Activated T-helper 1 cell treated with Interleukin-2 at 50 U/mL for 16 hours (primary cell): ENCODE data around the gene ERCC6L2.

Experiments used
- DNase-seq: peaks from one replicate; pipeline ENCODE4 v3.0.0-alpha.2; 2020; ENCODE audit warnings: low read depth

The ERCC6L2 gene

DNA sequence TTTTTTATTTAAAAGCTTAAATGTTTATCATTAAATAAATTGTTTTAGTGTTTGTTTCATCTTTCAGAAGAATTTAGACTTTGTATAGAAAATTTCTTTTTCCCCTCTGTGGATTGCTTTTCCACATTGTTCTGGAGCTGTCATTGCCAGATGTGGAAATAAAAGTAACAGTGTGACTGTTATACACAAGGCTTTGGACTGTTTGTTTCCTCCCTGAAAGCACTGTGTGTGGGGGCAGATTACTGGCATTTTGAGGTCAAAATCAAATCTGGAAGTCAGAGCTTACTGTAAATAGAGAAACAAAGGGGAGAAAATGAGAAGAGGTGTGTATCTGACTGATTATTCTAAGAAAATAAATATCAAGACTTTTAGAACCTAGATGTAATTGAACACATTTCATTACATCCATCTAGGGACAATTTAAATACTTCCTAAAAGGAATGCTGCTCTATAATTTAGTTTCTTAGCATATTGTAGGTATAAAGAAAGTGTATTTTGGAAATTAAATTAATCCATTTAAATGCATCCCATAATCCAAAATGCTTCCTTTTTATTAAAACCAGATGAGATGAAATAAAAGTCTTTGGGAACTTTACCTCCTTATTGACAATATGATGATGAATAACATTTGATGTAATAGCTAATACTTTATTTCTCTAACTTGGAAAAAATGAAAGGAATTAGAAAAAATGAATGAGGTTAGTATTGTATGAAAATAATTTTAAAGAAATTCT, 51.9 kb downstream of the ERCC6L2 start:
- DNase-seq = no peak

DNA sequence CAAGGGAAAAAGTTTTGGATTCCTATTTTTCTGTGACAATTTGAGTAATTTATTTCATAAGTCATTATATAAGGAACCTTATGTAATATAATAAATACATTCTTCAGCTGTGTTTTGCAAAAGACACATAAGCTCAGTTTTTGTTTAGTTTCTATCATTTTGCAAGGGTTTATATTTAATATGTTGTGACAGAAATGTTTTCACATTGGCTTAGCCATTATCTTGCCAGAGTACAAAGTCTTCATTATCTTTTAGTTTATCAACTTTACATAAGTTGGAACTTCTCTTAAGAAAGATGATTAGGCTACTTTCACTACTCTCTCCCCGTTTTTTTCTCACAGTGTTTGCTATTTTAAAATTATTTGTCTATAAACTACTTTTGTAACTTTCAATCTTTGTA, 54.8 kb downstream of the ERCC6L2 start:
- DNase-seq = no peak

DNA sequence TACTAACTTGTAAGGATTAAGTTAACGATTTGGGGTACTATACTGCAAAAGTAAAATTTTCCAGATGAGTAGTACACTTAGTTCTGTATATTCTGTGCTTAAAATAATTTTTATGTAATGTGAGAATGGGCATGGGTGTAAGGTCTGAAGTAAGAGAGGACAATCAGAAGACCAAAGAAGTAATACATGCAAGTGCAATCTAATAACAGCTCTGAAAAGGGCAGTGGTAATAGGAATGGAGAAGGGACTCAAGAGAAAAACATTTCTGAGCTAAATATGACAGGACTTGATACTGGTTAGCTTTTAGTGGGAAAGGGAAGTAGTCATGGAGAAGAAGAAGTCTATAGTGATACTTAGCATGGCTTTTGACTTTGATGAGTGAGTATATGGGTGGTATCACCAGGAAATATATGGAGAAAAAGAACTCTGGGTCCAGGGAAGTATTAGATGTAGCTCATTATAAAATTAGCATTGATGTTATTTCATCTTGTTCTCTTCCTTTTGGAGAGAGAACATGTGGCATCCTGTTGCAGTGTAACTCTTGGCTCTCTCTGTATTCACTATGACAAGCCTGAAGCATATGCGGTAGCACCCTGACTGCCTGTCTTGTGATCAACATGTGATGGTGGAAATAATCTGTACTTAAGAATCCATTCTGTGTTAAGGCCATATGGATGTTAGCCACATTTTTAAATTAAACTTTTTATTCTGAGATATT, 60.5 kb downstream of the ERCC6L2 start:
- DNase-seq = no peak

DNA sequence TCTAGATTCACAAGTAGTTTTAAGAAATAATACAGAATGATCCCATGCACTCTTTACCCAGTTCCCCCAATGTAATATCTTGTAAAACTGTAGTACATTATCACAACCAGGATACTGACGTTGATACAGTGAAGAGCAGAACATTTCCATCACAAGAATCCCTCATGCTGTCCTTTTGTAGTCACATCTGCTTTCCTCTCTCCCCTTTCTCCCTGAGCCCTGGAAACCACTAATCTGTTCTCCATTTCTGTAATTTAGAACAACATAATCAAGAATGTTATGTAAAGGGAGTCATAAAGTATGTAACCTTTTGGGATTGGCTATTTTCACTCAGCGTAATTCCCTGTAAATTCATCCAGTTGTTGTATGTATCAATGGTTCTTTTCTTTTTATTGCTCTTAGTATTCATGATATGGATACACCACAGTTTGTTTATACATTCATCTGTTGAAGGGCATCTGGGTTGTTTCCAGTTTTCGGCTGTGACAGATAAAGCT, 61.1 kb downstream of the ERCC6L2 start:
- no peak for DNase-seq

DNA sequence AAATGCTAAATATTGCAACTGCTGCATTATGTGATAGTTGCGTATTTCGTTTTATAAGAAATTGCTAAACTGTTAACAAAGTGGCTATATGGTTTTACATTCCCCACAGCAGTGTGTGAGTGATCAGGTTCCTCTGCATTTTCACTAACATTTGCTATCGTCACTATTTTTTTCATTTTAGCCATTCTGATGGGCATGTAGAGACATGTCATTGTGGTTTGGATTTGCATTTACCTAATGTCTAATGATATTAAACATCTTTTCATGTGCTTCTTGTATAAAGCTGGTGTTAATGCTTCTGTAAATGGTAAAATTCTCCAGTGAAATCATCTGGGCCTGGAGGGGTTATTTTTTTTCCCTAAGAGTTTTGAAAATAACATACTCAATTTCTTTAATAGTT, 61.6 kb downstream of the ERCC6L2 start:
- DNase-seq = no peak

DNA sequence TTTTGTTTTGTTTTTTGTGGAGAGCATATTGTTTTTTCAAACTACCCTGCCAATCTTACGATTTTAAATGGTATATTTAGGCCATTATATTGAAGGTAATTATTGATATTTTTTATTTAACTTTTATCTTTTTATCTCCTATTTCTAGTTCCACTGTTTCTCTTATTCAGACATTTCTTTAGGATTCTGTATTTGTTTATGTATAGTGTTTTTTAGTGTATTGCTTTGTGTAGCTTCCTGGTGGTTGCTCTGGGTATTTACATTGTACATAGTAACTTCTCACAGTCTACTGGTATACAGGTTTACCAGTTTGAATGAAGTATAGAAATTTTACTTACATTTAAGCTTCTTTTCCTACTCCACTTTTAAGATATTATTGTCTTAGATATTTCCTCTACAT, 63.2 kb downstream of the ERCC6L2 start:
- DNase-seq = no peak

DNA sequence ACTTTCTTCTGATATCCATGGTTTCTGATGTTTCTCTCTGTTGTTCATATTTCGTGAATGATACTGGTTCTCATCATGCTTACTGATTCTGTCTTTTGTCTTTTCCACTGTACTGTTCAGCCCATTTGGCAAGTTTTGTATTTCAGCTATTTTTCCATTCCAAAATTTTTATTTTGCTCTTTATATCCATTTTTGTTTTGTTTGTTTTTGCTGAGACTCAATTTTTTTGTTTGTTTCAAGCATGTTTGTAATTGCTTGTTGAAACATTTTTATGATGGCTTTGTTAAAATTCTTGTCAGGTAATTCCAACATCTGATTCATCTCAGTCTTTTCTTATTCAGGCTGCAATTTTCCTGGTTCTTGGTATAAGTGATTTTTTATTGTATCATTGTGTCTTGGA, 64.0 kb downstream of the ERCC6L2 start:
- DNase-seq = no peak

DNA sequence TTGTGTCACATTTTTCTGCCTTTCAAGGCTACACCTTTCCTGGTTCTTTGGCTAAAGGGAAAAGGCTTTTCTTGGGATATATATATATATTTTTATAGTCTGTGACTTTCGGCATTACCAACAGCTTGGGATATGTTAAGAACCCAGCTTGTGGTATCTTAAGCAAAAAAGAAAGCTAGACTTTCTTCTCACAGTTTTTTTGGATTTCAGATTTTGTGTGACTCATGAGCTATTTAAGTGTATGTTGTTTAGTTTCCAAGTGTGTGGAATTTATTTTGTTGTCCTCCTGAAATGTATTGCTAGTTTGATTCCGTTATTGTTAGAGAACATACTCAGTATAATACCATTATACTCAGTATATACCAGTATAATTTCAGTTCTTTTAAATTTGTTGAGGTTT, 64.8 kb downstream of the ERCC6L2 start:
- no peak for DNase-seq

DNA sequence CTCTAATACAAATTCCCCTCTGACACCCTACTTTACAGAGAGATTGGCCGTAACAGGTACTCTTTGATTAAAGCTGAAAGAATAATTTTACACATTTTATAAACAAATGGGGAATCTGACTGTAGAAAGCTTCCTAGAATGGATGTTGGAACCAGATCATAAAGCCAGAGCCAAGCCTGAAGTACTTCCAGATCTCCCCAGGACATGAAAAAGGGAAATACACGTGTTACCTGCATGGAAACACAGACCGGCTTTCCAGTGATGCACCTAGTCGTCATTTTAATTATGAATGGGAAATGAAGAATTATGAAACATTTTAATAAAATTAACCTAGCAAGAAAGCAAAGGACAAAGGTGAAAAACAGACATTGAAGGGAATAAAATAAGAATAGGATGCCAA, 66.5 kb downstream of the ERCC6L2 start:
- DNase-seq = no peak

DNA sequence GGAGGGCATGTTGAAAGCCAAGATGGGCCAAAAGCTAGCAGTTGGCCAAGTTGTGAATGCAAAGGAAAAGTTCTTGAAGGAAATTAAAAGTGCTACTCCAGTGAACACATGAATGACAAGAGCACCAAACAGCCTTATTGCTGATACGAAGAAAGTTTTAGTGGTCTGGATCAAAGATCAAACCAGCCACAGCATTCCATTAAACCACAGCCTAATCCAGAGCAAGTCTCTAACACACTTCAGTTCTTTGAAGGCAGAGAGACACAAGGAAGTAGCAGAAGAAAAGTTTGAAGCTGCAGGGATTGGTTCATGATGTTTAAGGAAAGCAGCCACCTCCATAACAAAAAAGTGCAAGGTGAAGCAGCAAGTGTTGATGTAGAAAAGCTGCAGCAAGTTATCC, 71.6 kb downstream of the ERCC6L2 start:
- DNase-seq = no peak

DNA sequence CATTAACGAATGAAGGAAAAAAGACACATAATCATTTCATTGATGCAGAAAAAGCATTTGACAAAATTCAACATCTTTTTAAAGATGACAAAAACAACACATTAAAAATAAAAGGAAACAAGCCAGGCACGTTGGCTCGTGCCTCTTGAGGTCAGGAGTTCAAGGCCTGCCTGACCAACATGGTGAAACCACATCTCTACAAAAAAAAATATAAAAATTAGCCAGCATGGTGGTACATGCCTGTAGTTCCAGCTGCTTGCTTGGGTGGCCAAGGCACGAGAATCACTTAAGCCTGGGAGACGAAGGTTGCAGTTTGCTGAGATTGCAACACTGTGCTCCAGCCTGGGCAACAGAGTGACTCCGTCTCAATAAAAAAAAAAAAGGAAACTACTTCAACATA, 77.0 kb downstream of the ERCC6L2 start:
- DNase-seq = no peak

DNA sequence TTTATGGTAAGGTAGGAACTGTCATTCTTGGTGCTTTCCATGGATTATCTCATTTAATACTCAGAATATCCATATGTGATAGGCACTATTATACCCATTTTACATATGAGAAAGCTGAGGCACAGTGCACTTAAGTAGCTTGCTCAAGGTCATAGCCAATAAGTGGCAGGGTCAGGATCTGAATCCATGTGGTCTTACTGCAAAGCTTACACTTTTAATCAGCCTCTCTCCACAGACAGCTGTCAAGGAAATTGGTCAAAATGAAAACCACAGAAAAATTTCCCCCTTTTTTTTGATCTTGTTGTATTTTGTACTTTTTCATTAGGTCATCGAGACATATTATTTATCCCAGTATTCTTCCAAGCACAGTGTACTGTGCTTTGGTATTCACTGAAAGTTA, 78.5 kb downstream of the ERCC6L2 start:
- no peak for DNase-seq

DNA sequence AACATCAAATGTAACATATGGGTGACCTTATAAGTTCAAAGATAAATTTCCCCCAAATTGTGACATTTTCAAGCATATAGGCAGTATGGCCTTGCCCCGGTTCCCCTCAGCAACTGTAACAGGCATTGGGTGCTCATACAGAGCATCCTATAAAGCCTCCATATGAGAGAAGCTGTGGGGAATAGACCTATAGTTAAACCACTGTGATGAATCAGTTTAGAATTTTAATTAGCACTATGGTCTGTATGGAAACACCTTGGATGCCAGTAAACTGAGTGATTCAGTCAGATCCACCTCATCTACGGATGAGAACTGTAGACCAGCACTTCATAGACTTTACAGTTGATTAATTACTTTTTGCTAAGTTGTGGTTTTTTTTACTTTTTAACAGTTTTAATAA, 79.4 kb downstream of the ERCC6L2 start:
- no peak for DNase-seq

DNA sequence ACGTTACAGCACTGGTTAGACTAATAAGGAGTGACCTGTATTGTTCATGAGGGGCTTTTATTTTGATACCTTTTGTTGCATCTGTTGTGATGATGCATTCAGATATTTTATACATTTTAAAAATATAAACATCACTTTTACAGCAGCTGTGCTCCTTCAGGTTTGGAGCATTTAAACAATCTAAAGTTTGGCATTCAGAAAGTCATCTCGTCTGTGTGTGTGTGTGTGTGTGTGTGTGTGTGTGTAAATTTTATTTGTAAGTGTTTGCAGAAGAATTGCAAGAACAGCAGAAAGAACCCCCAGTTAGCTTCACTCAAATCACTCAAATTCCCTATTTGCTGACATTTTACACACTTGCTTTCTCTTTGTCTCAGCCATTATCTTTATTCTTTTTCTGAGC, 87.4 kb downstream of the ERCC6L2 start:
- DNase-seq = no peak

DNA sequence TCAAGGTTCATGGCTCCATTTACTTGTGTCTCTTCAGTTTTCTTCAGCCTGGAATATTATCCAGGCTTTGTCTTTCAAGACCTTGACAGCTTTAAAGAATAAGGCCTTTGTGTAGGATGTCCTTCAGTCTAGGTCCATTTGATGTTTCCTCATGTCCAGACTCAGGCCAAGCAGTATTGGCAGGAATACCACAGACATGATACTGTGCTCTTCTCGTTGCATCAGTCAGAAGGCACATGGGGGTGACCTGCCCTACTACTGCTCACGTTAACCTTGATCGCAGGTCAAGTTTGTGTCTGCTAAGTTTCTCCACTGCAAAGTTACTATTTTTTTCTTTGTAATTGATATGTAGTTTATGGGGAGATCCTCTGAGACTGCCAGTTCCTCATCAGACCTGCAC, 88.2 kb downstream of the ERCC6L2 start:
- DNase-seq = no peak

DNA sequence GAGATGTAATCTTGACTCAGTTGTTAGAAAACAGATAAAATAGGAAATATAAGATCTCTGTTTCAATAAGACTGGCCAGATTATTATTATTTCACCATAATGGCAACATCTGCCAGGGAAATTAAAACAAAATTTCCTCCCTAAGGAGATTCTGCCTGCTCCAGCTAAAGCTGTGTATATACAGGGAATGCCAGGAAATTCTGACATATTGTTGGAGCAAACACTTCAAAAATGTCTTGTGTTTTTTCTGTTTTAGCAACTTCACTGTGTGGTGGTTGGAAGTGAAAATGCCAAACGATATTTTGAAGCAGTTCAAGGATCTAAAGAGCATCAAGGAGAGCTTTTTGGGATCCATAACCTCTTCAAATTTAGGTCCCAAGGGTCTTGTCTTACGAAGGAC, 90.8 kb downstream of the ERCC6L2 start:
- DNase-seq = no peak

DNA sequence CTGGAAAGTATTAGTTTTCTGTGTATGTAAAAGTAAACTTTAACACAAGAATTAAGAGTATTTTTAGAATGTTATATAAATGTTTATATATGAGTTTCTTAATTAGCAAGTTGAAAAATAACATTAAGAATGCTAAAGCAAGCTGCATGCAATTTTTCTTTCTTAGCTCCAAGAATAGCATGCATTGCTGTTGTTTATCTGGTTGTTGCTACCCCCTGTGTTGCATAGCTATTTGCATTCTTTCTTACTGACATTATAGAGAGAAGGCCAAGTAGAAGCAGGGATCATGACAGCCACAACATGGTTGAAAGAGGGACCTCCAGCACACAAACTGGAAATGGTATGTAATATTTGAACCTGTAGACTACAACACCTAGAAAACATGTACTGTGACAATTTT, 94.8 kb downstream of the ERCC6L2 start:
- DNase-seq = no peak

DNA sequence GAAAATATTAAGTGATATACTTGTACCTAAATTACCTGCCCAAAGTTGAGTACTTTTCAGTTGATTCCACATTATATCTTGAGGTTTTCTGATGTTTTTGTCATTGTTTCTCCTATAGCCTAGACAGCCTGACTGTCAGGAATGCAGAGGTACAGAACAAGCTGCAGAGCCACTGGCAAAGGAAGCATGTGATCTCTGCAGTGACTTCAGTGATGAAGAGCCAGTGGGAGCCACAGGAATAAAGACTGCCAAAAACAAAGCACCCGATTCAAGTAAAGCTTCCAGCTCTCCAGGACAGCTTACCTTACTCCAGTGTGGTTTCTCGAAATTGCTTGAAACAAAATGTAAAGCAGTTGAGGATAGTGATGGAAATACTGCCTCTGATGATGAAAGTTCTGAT, 96.3 kb downstream of the ERCC6L2 start:
- no peak for DNase-seq

DNA sequence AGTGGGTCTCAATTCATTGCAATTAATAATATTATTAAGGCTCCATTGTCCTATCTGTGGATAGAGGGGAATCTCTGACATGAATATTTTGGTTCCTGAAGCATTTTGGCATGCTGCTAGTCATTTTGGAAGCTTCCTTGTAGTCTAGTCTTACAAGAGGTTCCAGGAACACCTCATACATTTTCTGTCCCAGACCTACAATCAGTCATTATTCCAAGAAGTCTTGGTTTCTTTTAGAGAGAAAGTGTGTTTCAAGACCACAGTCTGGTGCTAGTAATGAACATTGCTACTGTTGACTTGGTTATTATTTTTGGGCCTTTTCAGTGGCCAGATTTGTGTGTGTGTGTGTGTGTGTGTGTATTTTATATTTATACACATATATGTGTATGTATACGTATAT, 98.9 kb downstream of the ERCC6L2 start:
- DNase-seq = no peak

DNA sequence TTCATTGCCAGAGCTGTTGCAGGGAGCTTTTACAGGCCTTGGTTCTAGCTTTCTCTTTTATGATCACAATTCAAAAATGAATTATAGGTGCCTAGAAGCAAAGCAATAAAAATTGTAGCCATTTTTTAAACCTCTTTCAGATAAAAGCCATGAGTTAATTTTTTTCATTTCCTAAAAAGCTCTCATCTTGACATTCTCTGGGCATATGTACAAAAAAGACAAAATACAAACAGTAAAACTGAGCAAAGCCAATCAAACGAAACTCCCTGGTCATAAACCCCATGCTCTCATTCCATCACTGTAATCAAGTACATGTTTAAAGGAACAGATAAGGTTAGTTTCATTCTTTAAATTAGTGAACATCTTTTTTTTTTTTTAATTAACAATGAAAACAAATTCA, 101.9 kb downstream of the ERCC6L2 start:
- DNase-seq = no peak

DNA sequence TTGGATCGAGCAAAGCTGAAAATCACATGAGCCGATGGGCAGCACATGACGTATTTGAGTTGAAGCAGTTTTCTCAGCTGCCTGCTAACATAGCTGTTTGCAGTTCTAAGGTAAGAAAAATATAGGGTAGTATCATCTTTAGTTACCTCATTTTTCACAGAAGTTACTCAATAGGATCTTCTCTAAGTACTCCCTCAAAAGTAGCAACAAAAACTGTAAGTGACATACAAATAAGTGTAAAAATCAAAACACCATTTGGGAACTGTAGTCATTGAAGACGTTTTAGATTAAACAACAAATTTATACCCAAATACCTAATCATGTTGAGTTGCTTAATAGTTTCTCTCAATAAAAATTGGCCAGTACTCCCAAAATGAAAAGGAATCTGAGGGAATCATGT, 102.6 kb downstream of the ERCC6L2 start:
- DNase-seq = no peak

DNA sequence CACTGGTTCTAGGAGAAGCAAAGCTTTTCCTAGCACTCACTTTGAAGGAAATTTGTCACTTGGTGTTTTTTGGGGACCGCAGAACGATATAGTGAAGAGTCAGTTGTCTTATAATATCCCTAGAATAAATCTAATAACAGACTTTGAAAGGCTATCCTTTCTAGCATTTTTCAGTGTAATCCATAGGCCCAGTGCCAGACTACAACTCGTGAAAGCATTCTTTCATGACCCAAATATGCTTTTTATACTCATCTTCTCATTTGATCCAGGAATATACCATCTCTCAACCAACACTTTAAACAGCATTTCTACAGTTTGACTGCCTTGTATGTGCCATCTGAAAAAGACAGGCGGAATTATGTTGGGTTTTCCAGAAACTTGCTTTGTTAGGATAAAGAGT, 104.0 kb downstream of the ERCC6L2 start:
- DNase-seq = no peak

DNA sequence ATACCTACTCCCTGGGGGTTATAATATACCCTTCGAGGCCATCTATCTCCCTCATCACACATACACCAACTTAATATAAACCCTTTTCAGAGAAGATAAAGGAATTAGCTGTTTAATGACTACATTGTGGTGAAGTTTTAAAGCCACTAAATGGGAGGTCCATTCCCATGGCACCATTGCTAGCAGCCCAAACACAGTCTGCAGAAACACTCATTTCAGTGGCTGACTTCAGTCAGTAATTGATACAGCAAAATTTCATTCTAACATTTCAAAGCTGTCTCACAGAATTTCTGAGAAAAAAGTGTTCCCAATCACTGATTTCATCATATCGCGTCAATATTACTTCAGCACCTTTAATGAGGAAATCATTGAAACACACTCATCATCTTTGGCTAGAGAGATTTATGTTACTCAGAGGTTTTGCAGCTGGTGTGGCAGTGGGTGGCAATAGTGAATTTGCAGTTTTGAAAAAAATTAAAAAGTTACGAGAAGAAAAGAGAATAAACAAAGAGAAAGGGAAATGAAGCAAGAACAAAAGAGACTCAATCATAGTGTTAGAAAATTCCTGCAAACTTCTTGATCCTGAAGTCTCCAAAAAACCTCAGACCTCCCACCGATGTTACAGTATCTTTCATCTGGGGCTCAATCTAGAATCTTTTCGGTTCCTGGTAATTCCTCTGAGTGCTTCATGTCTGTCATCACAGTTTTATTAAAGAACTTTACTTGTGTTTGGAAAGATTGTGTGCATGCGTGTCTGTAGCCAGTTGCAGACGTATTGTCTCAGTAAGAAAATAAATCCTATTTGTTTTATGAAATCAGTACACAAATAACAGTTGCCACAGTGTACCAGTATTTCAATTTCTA, 105.0 kb downstream of the ERCC6L2 start:
- DNase-seq = no peak
